NCI-H1436 (cell line): ENCODE results near the gene CCDC88C.

Source experiments
- DNase-seq: peaks from one replicate; lab custom pipeline; 2025; lab: John Stamatoyannopoulos, UW

CCDC88C gene

GRCh38 chr14:91363776-91364523 is 53.7 kb downstream of the CCDC88C start:
- peak; percentile 36 for DNase-seq

GRCh38 chr14:91361233-91361811 is 56.3 kb downstream of the CCDC88C start:
- DNase-seq = peak; percentile 10

- no peak for DNase-seq
Observed at GRCh38 chr14:91360490-91361232, 57.0 kb downstream of the CCDC88C start.

- no peak for DNase-seq
Observed at GRCh38 chr14:91358654-91359220, 58.9 kb downstream of the CCDC88C start.

- no peak for DNase-seq
Observed at GRCh38 chr14:91358025-91358319, 59.6 kb downstream of the CCDC88C start.

- no peak for DNase-seq
Observed at GRCh38 chr14:91357272-91358024, 60.2 kb downstream of the CCDC88C start.

GRCh38 chr14:91356181-91356763 is 61.3 kb downstream of the CCDC88C start:
- no peak for DNase-seq

- DNase-seq = peak; percentile 30
Observed at GRCh38 chr14:91354979-91355685, 62.5 kb downstream of the CCDC88C start.

GRCh38 chr14:91354221-91354916 is 63.3 kb downstream of the CCDC88C start:
- no peak for DNase-seq

GRCh38 chr14:91352728-91353692 is 64.6 kb downstream of the CCDC88C start:
- no peak for DNase-seq

- DNase-seq = no peak
Observed at GRCh38 chr14:91352053-91352452, 65.6 kb downstream of the CCDC88C start.

GRCh38 chr14:91351512-91351862 is 66.1 kb downstream of the CCDC88C start:
- DNase-seq = no peak

- peak; percentile 34 for DNase-seq
Observed at GRCh38 chr14:91350813-91351511, 66.7 kb downstream of the CCDC88C start.

GRCh38 chr14:91350483-91350812 is 67.2 kb downstream of the CCDC88C start:
- DNase-seq = no peak

GRCh38 chr14:91349481-91350074 is 68.0 kb downstream of the CCDC88C start:
- no peak for DNase-seq

- DNase-seq = no peak
Observed at GRCh38 chr14:91348845-91349465, 68.7 kb downstream of the CCDC88C start.

GRCh38 chr14:91346838-91347173 is 70.8 kb downstream of the CCDC88C start:
- DNase-seq = no peak

- DNase-seq = no peak
Observed at GRCh38 chr14:91344096-91344495, 73.5 kb downstream of the CCDC88C start.
